ENCODE measurements around the gene CRHR1. TPM values are rescaled to one million over a fixed set of nuclear protein-coding genes. Genes with fewer than 3 reads are reported as not detected.

CRHR1 gene
- total RNA-seq, 1 experiment from 2014 or later: not detected

Other genes starting within 250 kb of the CRHR1 start
- gene SPPL2C, start 60.6 kb downstream of the CRHR1 start, total RNA-seq (2014; rRNA removed; shearing (Covaris generic)): not detected in 2 replicates
- gene MAPT, start 110.2 kb downstream of the CRHR1 start, total RNA-seq (2014; rRNA removed; shearing (Covaris generic)): 1.1 and 1.8 TPM in 2 replicates
- gene STH, start 214.9 kb downstream of the CRHR1 start, total RNA-seq (2014; rRNA removed; shearing (Covaris generic)): 0.43 TPM in 1 of 2 replicates, not detected in the other

Data from SJCRH30 (cell line).